ENCODE measurements around the gene CEP135.

DNA sequence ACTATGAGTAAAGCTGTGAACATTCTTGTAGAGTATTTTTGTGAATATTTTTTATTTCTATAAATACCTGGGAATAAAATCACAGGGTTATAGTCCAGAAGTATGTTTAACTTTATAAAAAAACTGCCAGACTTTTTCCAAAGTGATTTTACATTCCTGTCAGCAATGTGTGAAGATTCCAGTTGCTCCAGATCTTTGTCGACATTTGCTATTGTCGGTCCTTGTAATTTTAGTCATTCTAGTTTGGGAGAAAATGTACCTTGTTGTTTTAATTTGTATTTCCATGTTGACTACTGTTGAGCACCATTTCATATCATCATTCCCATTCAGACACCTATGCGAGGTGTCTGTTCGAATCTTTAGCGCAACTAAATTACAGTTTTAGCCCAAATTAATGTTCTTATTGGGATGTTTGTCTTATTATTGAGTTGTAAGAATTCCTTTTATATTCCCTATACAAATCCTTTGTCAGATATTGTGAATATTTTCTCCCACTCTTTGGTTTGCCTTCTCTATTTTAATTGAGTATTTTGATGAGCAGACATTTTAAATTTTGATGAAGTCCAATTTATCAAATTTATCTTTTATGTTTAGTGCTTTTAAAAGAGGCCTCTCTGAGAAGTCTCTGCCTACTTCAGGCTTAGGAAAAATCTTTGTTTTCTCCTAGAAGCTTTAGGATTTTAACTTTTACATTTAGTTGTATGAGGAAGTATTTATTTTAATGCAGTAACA is 2.6 kb downstream of the CEP135 start:
- TF ChIP-seq, protein P1, sequence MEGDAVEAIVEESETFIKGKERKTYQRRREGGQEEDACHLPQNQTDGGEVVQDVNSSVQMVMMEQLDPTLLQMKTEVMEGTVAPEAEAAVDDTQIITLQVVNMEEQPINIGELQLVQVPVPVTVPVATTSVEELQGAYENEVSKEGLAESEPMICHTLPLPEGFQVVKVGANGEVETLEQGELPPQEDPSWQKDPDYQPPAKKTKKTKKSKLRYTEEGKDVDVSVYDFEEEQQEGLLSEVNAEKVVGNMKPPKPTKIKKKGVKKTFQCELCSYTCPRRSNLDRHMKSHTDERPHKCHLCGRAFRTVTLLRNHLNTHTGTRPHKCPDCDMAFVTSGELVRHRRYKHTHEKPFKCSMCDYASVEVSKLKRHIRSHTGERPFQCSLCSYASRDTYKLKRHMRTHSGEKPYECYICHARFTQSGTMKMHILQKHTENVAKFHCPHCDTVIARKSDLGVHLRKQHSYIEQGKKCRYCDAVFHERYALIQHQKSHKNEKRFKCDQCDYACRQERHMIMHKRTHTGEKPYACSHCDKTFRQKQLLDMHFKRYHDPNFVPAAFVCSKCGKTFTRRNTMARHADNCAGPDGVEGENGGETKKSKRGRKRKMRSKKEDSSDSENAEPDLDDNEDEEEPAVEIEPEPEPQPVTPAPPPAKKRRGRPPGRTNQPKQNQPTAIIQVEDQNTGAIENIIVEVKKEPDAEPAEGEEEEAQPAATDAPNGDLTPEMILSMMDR (IDR thresholded peaks at IDR 0.05), result no peak
- no peak for TF ChIP-seq POLR2A (IDR thresholded peaks at IDR 0.05)

All from uterus (tissue), 2 donors.